Caki2 (cell line): ENCODE data around the gene CCS. TPM values are rescaled to one million over a fixed set of nuclear protein-coding genes. Genes with fewer than 3 reads are reported as not detected.
"Not testable (repeated sequence)": the region's sequence is repeated elsewhere in the genome, so short reads cannot be mapped to it uniquely, and the experiment has no call there.

ENCODE experiments used
- DNase-seq: peaks from one replicate; pipeline ENCODE4 v3.0.0-alpha.2; 2015; ENCODE audit warnings: low read depth
- in situ Hi-C: cut with HindIII; loops from 2 replicates; pipeline ENCODE4 v1.10.0; 2016; ENCODE audit warnings: low sequenced_read_pairs, low pct_unique_long_range_greater_than_20kb, mixed read lengths
- total RNA-seq: library from RNA; depleted of rRNA; stranded (reverse); fragments of >200 nt; shearing (Covaris generic); gene quantifications from 2 replicates; pipeline ENCODE4 v1.2.3, GENCODE V29; 2014; ENCODE audit warnings: low replicate concordance; rRNA removed

CCS gene, protein sequence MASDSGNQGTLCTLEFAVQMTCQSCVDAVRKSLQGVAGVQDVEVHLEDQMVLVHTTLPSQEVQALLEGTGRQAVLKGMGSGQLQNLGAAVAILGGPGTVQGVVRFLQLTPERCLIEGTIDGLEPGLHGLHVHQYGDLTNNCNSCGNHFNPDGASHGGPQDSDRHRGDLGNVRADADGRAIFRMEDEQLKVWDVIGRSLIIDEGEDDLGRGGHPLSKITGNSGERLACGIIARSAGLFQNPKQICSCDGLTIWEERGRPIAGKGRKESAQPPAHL
- 38.1 and 43.5 TPM in 2 replicates for total RNA-seq

DNA sequence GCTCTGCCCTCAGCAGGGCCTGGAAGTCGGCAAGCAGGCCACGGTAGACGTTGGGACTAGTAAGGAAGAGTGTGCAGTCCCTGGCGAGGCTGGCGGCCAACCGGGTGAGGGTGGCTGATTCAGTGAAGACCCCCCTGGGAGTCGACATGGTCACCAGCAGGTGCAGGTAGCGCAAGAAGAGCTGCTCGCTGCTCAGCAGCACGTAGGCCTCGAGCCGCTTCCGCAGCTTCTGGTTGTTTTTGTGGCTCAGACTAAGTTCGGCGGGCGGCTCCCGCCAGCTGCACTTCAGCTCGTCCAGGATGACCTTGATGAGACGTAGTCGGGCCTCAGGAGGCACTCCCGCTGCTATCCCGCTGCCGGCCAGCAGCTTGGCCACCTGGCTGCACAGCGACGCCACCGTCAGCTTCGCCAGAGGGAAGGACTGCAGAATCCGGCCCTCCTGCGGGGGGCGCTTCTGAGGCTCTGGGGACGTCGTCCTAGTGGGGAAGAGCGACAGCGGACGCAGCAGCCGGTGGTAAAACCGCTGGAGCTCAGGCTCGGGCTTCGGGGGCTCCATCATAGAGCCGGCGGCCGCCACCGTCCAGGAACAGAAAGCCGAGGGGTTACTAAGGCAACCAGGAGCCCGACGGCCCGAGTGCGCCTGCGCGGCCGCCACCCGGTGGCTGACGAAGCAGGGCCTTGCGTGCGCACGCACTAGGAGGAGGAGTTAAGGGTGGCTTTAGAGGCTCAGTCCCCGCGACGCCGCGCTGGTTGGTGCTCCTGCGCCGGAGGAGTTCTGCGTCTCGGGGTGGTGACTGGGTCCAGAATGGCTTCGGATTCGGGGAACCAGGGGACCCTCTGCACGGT lies at the start of gene CCS, which contains the start of gene CCDC87:
TSS of gene CCS (plus strand) at position 729 of the 846 bp plus-strand sequence. CDS start at position 806, 77 bp downstream.
TSS of gene CCDC87 (minus strand) at position 607 of the 846 bp plus-strand sequence. CDS start at position 559, 48 bp downstream.
- in situ Hi-C loops, result no loop called here
- peak; percentile 90 for DNase-seq

DNA sequence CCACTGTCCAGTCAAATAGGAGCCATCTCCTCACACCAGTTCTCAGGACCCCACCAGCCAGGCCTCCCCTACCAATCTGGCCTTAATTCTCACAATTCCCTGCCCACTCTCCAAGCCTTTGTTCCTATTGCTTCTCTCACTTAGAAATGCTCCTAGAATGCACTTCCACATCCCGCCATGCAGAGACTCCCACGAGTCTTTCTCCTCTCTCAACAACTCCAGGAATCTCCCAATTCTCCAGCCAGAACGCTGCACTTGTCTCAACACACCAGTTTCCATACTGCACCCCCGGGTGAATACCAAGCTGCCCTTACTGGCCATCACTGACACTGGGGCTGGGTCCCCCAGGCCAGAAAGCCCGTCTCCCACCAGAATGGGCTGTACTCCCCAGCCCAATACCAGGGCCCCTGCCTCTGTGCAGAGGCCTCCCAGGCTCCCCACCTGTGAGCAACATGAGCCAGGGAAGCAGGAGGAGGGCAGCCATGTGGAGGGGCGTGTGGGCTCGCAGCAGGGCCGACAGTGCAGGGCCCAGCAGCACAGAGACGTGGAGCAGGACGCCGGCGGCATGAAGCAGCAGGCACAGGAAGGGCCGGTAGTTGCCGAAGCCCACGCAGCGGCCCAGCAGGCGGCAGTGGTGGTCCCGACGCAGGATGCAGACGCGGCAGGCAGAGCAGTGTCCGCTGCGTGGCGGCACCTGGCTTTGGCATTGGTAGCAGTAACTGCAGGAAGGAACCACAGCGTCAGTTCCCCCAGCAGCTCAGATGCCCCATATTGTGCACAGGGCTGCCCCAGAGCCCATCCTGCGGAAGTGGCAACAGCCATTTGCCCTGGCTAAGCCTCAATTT lies 49.5 kb upstream of the CCS start:
- in situ Hi-C loops, result no loop called here
- DNase-seq, result no peak

DNA sequence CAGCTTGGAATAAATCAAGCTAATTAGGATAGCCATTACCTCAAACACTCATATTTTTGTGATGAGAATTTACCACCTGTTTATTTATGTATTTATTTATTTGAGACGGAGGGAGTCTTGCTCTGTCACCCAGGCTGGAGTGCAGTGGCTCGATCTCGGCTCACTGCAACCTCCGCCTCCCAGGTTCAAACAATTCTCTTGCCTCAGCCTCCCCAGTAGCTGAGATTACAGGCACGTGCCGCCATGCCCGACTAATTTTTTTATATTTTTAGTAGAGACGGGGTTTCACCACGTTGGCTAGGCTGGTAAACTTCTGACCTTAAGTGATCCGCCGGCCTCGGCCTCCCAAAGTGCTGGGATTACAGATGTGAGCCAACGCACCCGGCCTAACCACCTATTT lies 48.0 kb upstream of the CCS start:
- in situ Hi-C loops, result not testable (repeated sequence)

DNA sequence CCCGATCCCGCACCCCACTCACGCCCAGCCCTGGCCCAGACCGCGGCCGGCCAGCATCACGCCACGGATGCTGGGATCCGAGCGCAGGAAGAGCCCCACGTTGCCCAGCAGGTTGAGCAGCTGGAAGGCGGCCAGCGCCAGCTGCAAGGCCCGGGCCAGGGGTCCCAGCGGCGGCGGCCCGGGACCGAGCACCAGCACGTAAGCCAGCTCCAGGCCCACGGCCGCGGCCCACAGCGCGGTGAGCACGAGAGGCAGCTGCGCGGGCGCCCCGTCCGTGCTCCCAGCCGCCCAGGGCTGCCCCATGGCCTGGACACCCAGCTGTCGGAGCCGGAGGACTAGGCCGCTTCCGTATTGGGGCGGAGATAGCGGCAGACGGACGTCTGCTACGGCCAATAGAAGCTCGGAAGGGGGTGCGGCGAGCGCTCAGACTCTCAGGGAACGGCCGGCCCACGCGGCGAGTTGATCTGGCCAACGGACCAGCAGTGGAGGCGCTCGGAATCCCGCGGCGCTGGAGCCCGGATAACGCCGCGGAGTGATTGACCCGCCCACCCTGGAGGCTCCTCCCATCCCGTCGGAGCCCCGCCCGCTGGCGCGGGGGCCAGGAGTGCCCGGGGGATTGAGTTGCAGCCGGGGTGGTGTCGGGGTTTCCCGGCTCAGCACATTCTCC lies 47.2 kb upstream of the CCS start, which contains the start of gene ZDHHC24:
TSS of gene ZDHHC24 (minus strand) at position 348 of the 667 bp plus-strand sequence. CDS start at position 303, 45 bp downstream.
- DNase-seq, result peak; percentile 90
- in situ Hi-C loops, result no loop called here

More for the DNA sequence above, 48.0 kb upstream of the CCS start:
- not testable (repeated sequence) for DNase-seq

DNA sequence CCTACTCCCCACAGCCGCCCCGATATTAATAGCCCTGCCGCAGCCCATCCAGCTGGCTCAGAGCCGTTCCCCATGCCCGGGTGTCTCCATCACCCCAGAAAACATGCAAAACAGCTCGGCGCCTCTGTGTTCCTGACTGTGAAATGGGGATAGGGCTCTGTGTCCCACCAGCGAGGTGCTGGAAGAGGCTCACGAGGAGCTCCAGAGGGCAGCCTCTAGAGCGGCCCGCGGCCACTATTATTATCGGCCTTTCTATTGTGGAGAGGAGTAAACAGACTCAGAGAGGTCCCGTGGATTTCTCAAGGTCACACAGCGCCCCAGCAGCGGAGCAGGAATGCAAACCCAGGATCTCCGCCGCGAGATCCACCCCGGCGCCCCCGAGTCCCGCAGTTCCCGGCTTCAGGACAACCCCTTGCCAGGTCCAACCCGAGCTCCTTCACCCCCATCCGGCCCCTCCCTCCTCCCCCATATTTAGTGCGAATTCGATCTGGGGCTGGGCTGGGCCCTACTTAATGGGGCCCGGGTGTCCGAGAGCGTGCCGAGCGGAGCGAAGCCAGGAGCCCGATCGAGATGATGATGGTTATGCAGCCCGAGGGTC lies 46.5 kb upstream of the CCS start, which contains the start of gene ACTN3:
TSS of gene ACTN3 (plus strand) at position 536 of the 598 bp plus-strand sequence. CDS start at position 571, 35 bp downstream.
- in situ Hi-C loops, result no loop called here

DNA sequence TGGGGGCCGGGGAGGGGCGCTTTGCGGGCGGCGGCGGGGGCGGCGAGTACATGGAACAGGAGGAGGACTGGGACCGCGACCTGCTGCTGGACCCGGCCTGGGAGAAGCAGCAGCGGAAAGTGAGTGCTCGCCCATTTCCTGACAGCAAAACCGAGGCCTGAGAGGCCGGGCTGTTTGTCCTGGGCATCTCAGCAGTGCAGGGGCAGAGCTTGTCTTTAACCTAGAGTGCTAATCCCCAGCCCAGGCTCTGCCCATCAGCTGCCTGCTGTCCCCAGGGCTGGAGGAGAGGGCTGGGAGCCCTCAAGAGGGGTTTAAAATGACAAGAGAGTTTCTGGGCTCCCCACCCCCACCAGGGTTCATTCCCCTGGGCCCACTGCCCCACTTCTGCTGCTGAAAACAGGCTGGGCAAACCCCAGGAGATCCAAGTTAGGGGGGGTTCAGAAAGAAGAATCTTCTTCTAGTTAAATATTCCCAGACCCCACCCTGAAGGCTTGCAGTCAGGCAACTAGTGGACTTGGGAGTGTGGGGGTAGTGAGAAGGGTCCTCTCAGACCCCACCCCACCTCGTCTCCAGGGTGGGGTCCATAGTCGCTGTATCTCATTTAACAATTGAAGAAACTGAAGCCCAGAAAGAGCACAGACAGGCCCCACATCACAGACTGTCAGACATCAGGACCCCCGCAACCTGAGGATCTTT lies 45.9 kb upstream of the CCS start:
- DNase-seq, result no peak
- in situ Hi-C loops, result no loop called here

More for the DNA sequence above, 46.5 kb upstream of the CCS start, which contains the start of gene ACTN3:
- no peak for DNase-seq

DNA sequence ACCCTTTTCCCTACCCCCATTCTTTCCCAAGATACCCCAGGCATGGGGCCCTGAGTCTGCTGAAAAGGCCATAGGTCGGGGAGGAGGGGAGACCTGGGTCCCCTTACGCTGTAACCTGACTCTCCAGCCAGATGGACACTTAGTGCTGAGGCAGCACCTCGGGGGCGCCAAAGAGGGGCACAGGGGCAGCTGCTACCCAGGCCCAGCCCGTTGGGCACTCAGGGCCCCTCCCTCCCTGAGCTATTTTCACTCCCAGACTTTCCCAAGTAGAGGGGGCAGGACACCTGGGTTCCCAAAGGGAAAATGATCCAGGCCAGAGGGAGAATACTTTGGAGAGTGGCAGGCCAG lies 45.3 kb upstream of the CCS start:
- DNase-seq, result no peak
- in situ Hi-C loops, result no loop called here

DNA sequence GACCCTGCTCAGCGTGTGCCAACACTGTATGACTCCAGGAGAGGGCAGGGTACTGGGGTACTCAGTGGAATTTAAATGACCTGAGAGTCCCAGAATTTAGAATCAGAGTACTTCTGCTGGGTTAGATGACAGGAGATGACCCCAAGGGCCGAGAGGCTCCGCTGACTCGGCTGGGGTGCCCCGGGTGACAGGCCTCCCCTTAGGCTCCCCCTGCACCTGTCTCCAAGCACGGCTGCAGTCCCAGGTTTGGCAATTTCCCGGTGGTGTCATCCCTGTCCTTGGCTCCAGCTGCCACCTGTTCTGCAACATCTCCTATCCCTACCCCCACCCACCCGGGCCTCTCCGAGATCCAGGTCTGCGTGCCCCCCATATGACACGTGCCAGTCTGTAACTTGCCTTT lies 44.9 kb upstream of the CCS start:
- in situ Hi-C loops, result no loop called here
- no peak for DNase-seq

DNA sequence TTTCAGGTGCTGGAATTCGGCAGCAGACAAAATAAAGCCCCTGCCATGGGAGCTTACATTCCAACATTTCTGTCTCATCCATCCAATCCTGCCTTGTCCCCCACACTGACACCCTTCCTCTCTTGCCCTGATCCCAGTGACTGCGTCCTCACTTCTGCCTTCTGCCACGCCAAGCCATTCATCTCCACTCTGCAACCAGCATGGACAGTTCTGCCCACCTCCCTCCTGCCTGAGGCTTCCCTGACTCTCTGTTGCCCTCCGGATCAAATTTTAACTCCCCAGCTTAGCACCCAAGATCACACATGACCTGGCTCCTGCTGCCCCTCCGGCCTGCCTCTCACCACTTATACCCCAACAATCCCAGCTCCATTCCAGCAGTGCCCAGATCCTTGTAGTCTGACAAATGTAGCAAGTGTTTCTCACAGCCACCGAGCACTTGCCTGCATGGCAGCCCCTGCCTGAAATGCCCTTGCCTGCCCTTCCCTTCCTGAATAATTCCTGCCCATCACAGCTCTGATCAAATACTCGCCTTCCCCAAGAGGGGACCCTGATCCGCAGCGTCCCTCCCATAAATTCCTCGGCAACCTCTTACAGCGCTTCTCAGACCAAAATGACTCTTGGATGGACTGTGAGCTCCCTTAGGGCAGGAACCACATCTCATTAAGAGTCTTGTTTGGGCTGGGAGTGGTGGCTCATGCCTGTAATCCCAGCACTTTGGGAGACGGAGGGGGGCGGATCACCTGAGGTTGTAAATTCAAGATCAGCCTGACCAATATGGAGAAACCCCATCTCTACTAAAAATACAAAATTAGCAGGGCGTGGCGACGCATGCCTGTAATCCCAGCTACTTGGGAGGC lies 44.0 kb upstream of the CCS start:
- DNase-seq, result no peak
- in situ Hi-C loops, result no loop called here

DNA sequence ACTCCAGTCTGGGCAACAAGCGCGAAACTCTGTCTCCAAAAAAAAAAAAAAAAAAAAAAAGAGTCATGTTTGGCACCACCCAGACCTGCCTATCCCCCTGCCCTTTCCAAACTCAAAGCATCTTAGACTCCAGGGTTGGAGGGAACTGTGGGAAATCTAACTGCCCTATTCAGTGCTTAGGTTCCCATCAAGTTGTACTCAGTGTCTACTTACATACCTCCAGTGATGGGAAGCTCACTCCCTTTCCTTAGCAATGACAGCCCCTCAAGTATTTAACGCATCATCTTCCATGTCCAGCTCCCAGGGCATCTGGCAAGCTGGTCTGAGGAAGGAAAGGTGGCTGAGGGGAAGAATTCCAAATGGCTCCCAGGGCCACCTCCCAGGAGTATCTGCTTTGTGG lies 43.3 kb upstream of the CCS start:
- in situ Hi-C loops, result no loop called here
- no peak for DNase-seq

DNA sequence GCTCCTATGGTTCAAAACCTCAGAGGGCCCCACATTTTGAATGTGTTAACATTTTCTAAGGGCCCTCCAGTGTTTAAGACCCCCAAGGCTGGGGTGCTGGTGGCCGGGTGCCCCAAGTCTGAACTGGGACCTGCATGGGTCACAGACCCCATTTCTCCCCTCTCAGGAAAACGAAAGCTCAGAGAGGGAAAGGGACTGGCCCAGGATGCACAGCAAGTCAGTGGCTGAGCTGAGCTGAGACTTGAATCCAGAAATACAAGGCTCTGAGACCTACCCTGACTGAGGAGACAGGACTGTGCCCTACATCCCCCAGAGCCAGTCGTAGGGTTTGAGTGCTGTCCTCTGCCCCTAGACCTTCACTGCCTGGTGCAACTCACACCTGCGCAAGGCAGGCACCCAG lies 42.1 kb upstream of the CCS start:
- in situ Hi-C loops, result no loop called here
- no peak for DNase-seq

DNA sequence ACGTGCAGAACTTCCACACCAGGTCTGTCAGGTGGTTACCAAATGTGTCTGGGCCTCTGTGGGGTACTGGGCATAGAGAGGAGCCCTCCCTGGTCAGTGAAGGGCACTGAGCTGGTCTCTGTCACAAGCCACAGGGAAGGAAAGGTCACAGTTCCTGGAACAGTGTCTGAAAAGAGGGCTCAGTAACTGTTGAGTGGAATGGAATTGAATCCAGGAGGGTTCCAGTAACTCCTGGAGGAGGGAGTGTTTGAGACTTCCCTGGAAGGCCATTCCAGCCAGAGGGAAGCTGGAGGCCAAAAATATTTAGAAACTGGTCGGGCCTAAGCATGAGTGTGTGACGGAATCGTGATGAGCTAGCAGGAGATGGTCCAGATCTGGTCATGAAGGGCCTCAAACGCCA lies 38.4 kb upstream of the CCS start:
- in situ Hi-C loops, result no loop called here
- DNase-seq, result no peak

DNA sequence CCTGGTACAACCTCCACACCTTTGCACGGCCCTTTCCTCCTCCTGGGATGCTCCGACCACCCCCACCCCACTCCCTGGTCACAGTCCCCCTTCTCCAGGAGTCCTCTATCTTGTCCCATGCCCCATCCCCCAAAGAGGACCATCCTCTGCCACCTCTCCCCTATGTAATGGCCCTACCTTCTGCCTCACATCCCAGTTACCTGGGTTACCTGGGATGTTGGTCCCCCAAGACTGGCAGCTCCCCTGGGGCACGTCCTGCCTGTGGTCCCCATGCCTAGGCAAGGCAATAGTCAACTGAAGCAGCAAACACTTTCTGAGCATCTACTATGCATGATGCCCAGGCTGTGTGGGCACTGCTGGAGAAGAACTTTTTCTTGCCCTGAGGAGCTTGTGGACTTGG lies 37.6 kb upstream of the CCS start:
- no peak for DNase-seq
- in situ Hi-C loops, result no loop called here

DNA sequence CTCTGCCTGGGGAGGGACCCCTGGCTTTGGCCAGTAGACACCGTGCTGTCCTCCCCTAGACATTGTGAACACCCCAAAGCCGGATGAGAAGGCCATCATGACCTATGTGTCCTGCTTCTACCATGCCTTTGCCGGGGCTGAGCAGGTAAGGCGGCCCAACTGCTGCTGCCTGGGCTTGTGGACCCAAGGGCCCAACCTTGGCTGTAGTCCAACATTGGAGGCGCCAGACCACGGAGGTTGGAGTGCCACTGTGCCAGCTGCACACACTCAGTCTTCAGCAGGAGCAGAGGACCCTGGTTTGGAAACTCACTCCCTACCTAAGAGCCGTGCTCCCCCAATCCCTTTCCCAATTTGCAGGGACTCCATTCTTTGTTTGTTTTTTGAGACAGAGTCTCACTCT lies 36.9 kb upstream of the CCS start:
- in situ Hi-C loops, result no loop called here

DNA sequence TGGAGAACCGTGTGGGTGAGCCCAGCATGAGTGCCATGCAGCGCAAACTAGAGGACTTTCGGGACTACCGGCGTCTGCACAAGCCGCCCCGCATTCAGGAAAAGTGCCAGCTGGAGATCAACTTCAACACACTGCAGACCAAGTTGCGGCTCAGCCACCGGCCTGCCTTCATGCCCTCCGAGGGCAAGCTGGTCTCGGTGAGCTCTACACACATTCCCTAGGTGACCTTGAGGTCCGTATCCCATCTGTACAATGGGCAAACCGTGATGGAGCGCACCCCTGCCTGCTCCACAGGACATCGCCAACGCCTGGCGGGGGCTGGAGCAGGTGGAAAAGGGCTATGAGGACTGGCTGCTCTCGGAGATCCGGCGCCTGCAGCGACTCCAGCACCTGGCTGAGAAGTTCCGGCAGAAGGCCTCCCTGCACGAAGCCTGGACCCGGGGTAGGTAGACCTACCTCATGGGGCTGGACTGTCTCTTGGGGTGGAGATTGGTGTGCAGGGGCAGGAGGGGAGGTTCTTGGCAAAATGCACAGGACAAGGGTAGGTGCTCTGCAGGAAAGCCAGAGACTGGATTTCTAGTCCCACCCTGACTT lies 35.2 kb upstream of the CCS start:
- DNase-seq, result no peak
- in situ Hi-C loops, result no loop called here

More for the DNA sequence above, 36.9 kb upstream of the CCS start:
- no peak for DNase-seq
